ENCODE results near the gene CHRNA1. TPM values are rescaled to one million over a fixed set of nuclear protein-coding genes. Genes with fewer than 3 reads are reported as not detected.

Gene CHRNA1
- total RNA-seq, 2 donors from 2014 or later, result not detected

DNA sequence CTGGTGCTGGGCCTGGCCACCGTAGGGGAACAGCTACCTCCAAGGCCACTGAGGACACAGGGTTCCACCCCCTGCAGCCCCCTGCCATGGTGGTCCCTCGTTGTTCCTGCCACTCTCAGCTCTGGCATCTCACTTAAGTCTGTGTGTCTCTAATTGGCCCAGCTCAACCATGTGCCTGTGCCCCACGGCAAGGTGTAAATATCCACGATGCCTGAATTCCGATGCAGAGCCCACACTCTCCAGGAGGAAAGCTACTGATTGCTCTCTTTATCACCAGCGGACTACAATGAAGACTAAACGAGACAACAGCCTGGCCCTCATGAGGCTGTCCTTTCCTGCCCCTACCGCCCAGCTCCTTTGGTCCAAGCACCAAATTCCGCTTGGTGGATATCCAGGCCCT is 17.0 kb upstream of the CHRNA1 start:
- no peaks in the 10 kb centered on the region for H3K36me3 Mint-ChIP-seq (ENCODE audit: low read depth)
- no peaks in the 10 kb centered on the region for H3K27me3 Mint-ChIP-seq (ENCODE audit: insufficient read depth)
- peaks cover 24% of the 10 kb centered on the region for H3K4me1 Mint-ChIP-seq
- no peaks in the 10 kb centered on the region for H3K9me3 Mint-ChIP-seq
- TF ChIP-seq, protein P1, sequence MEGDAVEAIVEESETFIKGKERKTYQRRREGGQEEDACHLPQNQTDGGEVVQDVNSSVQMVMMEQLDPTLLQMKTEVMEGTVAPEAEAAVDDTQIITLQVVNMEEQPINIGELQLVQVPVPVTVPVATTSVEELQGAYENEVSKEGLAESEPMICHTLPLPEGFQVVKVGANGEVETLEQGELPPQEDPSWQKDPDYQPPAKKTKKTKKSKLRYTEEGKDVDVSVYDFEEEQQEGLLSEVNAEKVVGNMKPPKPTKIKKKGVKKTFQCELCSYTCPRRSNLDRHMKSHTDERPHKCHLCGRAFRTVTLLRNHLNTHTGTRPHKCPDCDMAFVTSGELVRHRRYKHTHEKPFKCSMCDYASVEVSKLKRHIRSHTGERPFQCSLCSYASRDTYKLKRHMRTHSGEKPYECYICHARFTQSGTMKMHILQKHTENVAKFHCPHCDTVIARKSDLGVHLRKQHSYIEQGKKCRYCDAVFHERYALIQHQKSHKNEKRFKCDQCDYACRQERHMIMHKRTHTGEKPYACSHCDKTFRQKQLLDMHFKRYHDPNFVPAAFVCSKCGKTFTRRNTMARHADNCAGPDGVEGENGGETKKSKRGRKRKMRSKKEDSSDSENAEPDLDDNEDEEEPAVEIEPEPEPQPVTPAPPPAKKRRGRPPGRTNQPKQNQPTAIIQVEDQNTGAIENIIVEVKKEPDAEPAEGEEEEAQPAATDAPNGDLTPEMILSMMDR (conservative IDR thresholded peaks at IDR 0.05), result no peak
- no peaks in the 10 kb centered on the region for H3K9me3 ChIP-seq (ENCODE audit: control insufficient read depth, low read length)
- no peak overlapping the region for H3K27ac Mint-ChIP-seq
- WGBS, 2 experiments (ENCODE audit: insufficient coverage in 1 of 2, insufficient read length in 1 of 2), result 90 to 92% methylated on average over 6 to 9 of the region's 9 CpGs
- no peaks in the 10 kb centered on the region for H3K27me3 ChIP-seq (ENCODE audit: control insufficient read depth, insufficient read depth, low read length, poor library complexity, severe bottlenecking)
- no peak for DNase-seq
- H3K4me1 ChIP-seq (ENCODE audit: control insufficient read depth, insufficient read depth, low read length), result no peaks in the 10 kb centered on the region
- H3K4me3 ChIP-seq (ENCODE audit: low read length), result no peak overlapping the region
- H3K27ac ChIP-seq (ENCODE audit: low read depth, low read length), result no peak overlapping the region
- no peak overlapping the region for H3K9ac ChIP-seq (ENCODE audit: extremely low read depth, low read length, poor library complexity, severe bottlenecking)
- H3K36me3 ChIP-seq (ENCODE audit: control insufficient read depth, insufficient read depth, low read length), result no peaks in the 10 kb centered on the region
- no peak overlapping the region for H3K4me3 Mint-ChIP-seq

DNA sequence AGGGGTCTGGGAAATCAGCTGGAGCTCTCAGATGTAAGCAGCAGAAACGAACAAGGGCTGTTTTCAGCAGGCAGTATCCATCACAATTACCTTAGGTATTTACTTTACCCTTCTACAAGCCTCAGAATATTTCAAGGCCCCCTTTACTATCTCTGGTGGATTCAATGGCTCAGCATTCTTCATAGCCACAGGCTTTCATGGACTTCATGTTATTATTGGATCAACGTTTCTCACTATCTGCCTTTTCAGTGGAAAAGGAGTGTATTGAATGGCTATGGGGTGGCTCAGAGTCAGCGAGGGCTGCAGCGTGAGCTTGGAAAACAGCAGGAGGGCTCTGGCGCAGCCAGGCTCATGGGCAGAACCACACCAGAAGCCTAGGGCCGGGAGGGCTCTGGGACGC is 16.6 kb upstream of the CHRNA1 start:
- Mint-ChIP-seq H3K36me3 (ENCODE audit: low read depth) (no peaks in the 10 kb centered on the region), H3K27ac (no peak overlapping the region), H3K9me3 (no peaks in the 10 kb centered on the region), H3K4me1 (peaks cover 24% of the 10 kb centered on the region), H3K27me3 (ENCODE audit: insufficient read depth) (no peaks in the 10 kb centered on the region), H3K4me3 (no peak overlapping the region)
- Histone ChIP-seq H3K9ac (ENCODE audit: extremely low read depth, low read length, poor library complexity, severe bottlenecking) (no peak overlapping the region), H3K36me3 (ENCODE audit: control insufficient read depth, insufficient read depth, low read length) (no peaks in the 10 kb centered on the region), H3K9me3 (ENCODE audit: control insufficient read depth, low read length) (no peaks in the 10 kb centered on the region), H3K27ac (ENCODE audit: low read depth, low read length) (no peak overlapping the region), H3K4me3 (ENCODE audit: low read length) (no peak overlapping the region), H3K4me1 (ENCODE audit: control insufficient read depth, insufficient read depth, low read length) (no peaks in the 10 kb centered on the region), H3K27me3 (ENCODE audit: control insufficient read depth, insufficient read depth, low read length, poor library complexity, severe bottlenecking) (no peaks in the 10 kb centered on the region)
- TF ChIP-seq, protein P1 (conservative IDR thresholded peaks at IDR 0.05), result no peak
- no peak for DNase-seq
- WGBS, 2 experiments (ENCODE audit: insufficient coverage in 1 of 2, insufficient read length in 1 of 2), result 78 to 89% methylated on average over 4 to 7 of the region's 7 CpGs

DNA sequence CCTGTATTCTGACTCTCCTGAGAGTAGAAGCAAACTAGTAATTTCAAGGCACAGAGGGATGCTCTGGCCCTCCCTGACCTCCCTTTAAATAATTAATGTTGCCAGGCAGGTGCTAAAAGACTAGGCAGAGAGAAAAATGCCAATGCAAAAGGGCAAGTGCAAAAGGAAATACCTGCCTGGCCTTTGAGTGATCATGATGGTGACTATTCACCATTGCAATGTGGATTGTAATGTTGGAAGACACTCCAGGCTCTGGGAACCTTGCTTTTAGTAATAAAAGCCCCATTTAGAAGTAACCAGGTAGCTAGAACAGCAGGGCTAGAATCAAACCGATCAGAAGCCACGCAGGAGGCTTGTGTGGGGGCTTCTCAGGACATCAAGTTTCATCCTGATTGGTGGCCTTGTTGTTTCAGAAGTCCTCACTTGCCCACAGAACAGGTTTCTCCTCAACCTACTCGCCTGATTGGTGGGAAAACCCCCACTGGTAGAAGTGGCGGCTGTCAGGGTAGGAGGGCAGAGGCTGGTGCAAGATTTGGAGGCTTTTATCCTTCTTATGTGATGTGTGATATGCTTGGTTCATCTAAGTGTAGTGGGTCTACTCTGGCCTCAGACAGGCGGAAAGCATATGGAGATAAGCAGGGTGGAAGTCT is 16.0 kb upstream of the CHRNA1 start:
- no peaks in the 10 kb centered on the region for H3K27me3 ChIP-seq (ENCODE audit: control insufficient read depth, insufficient read depth, low read length, poor library complexity, severe bottlenecking)
- H3K36me3 ChIP-seq (ENCODE audit: control insufficient read depth, insufficient read depth, low read length), result no peaks in the 10 kb centered on the region
- no peaks in the 10 kb centered on the region for H3K9me3 Mint-ChIP-seq
- H3K4me1 ChIP-seq (ENCODE audit: control insufficient read depth, insufficient read depth, low read length), result no peaks in the 10 kb centered on the region
- peaks cover 24% of the 10 kb centered on the region for H3K4me1 Mint-ChIP-seq
- no peak overlapping the region for H3K27ac Mint-ChIP-seq
- no peak overlapping the region for H3K4me3 ChIP-seq (ENCODE audit: low read length)
- DNase-seq, result no peak
- 91 to 94% methylated on average over 2 to 5 of the region's 5 CpGs for WGBS, 2 experiments (ENCODE audit: insufficient coverage in 1 of 2, insufficient read length in 1 of 2)
- H3K27ac ChIP-seq (ENCODE audit: low read depth, low read length), result no peak overlapping the region
- H3K9ac ChIP-seq (ENCODE audit: extremely low read depth, low read length, poor library complexity, severe bottlenecking), result no peak overlapping the region
- H3K36me3 Mint-ChIP-seq (ENCODE audit: low read depth), result no peaks in the 10 kb centered on the region
- H3K27me3 Mint-ChIP-seq (ENCODE audit: insufficient read depth), result no peaks in the 10 kb centered on the region
- no peaks in the 10 kb centered on the region for H3K9me3 ChIP-seq (ENCODE audit: control insufficient read depth, low read length)
- no peak overlapping the region for H3K4me3 Mint-ChIP-seq
- TF ChIP-seq, protein P1 (conservative IDR thresholded peaks at IDR 0.05), result no peak
